ENCODE results near the gene GPX6. TPM values are rescaled to one million over a fixed set of nuclear protein-coding genes. Genes with fewer than 3 reads are reported as not detected.
A peak's percentile ranks its signal among the peaks of the same experiment; 100 is the strongest.

The GPX6 gene
- total and polyA plus RNA-seq, 2 of the 13 experiments (the other 11 are each of a cell fraction or from before 2014, with no cell fraction given), result not detected

- DNase-seq (ENCODE audit: low spot score) (peak; percentile 77), ATAC-seq (peak; percentile 86), FAIRE-seq (peak; percentile 72)
- H3K79me2 ChIP-seq (ENCODE audit: insufficient read depth, low read length), result no peaks in the 10 kb centered on the region
- 27% methylated on average over 25 of the region's 25 CpGs for WGBS (ENCODE audit: low lambda C conversion rate)
- H3K4me2 ChIP-seq (ENCODE audit: low read depth, low read length), result peak overlapping the region; percentile 90
- intact Hi-C loops (cut with micrococcal nuclease; ENCODE audit: unreplicated experiment) (no loop called here), in situ Hi-C loops (cut with HindIII; ENCODE audit: extremely low pct_ligation_motif_present, low pct_unique_long_range_greater_than_20kb) (no loop called here)
- peak overlapping the region; percentile 56 for H3K27ac ChIP-seq (ENCODE audit: extremely low read length, insufficient read depth, low read length)
- H2AFZ ChIP-seq (ENCODE audit: low read length), result peak overlapping the region; percentile 9
- CTCF ChIA-PET (ENCODE audit: low intra/inter-chr PET ratio, low total read pairs), result no interaction called here
- BruUV-seq (replicated peaks), result no TSS peak
- H4K20me1 ChIP-seq (ENCODE audit: insufficient read depth, low read length), result no peaks in the 10 kb centered on the region
- no peaks in the 10 kb centered on the region; a peak in 2 of 5 replicates for H3K27me3 ChIP-seq (ENCODE audit: control insufficient read depth in 1 of 2, insufficient read depth in 2 of 2, low read length in 2 of 2)
- peak overlapping the region; percentile 40 for H3K9ac ChIP-seq (ENCODE audit: insufficient read depth, low read depth, low read length)
- H3K36me3 ChIP-seq (replicated peaks in 1 of 2; ENCODE audit: control insufficient read depth in 1 of 2, insufficient read depth in 2 of 2, low read length in 2 of 2), result no peaks in the 10 kb centered on the region
- H3K9me3 ChIP-seq (ENCODE audit: low read length), result no peaks in the 10 kb centered on the region
- POLR2A ChIA-PET, result interaction anchor here (1.0 to 1.4 kb wide), 4 partner anchors 12 to 218 kb away, joined by 3 to 5 read pairs (median 4); partner anchors contain the start of gene ZSCAN31
- H3K4me3 ChIP-seq (replicated peaks in 1 of 3; ENCODE audit: insufficient read depth in 1 of 3, low read depth in 2 of 3, low read length in 3 of 3), result peak overlapping the region; percentile 44 to 64 (median 54)
- peaks cover 39% of the 10 kb centered on the region for H3K4me1 ChIP-seq (ENCODE audit: insufficient read depth, low read length)
- TF ChIP-seq SP4 (CRISPR knock-in tag; IDR thresholded peaks at IDR 0.05), result 0 out of 2 replicates have a peak, but pooled peaks have one; percentile 2
- peak; percentile 41; the same call in 1 of the 2 replicates for TF ChIP-seq YEATS4 (CRISPR knock-in tag; IDR thresholded peaks at IDR 0.05; ENCODE audit: borderline replicate concordance)
- no peak for TF ChIP-seq FOXA1 (IDR thresholded peaks at IDR 0.05)
- no peak for TF ChIP-seq FOXA1 (CRISPR knock-in tag; IDR thresholded peaks at IDR 0.05)
- peak; percentile 58 for TF ChIP-seq HNF4G (IDR thresholded peaks at IDR 0.05; ENCODE audit: borderline replicate concordance, low read depth, low read length)
- no peak for TF ChIP-seq HNF4G (CRISPR knock-in tag; IDR thresholded peaks at IDR 0.05; ENCODE audit: borderline replicate concordance, low read depth)
- TF ChIP-seq NFKBIZ (CRISPR knock-in tag; IDR thresholded peaks at IDR 0.05), result no peak
- TF ChIP-seq GZF1 (CRISPR knock-in tag; IDR thresholded peaks at IDR 0.05), result peak; percentile 42; the same call in 1 of the 2 replicates
- TF ChIP-seq ZNF501 (CRISPR knock-in tag; IDR thresholded peaks at IDR 0.05), result peak; percentile 29; the same call in 1 of the 2 replicates
- TF ChIP-seq NFE2L2 (IDR thresholded peaks at IDR 0.05; ENCODE audit: low read length), result no peak
- no peak for TF ChIP-seq E2F5 (CRISPR knock-in tag; conservative IDR thresholded peaks at IDR 0.05)
- TF ChIP-seq NCOA1 (CRISPR knock-in tag; IDR thresholded peaks at IDR 0.05), result no peak
- TF ChIP-seq HNRNPL (IDR thresholded peaks at IDR 0.05; ENCODE audit: low read depth, low read length), result no peak
- peak; percentile 49; the same call in 1 of the 2 replicates for TF ChIP-seq ZNF773 (CRISPR knock-in tag; IDR thresholded peaks at IDR 0.05; ENCODE audit: borderline replicate concordance)
- peak; percentile 60; the same call in 1 of the 2 replicates for TF ChIP-seq ZBTB38 (CRISPR knock-in tag; IDR thresholded peaks at IDR 0.05)
- peak; percentile 9; the same call in 1 of the 2 replicates for TF ChIP-seq ZNF292 (CRISPR knock-in tag; IDR thresholded peaks at IDR 0.05; ENCODE audit: borderline replicate concordance, low read depth)
- peak; percentile 59; the same call in 1 of the 2 replicates for TF ChIP-seq ZNF441 (CRISPR knock-in tag; IDR thresholded peaks at IDR 0.05; ENCODE audit: borderline replicate concordance)
- TF ChIP-seq YY1 (IDR thresholded peaks at IDR 0.05; ENCODE audit: insufficient read depth, insufficient replicate concordance, low read depth, low read length), result peak; percentile 38
- TF ChIP-seq ZNF564 (CRISPR knock-in tag; IDR thresholded peaks at IDR 0.05), result 0 out of 2 replicates have a peak, but pooled peaks have one; percentile 11
- TF ChIP-seq ZNF263 (CRISPR knock-in tag; IDR thresholded peaks at IDR 0.05), result peak; percentile 48; the same call in 1 of the 2 replicates
- TF ChIP-seq CHD2 (IDR thresholded peaks at IDR 0.05; ENCODE audit: low read depth, low read length), result no peak
- TF ChIP-seq, protein P1, sequence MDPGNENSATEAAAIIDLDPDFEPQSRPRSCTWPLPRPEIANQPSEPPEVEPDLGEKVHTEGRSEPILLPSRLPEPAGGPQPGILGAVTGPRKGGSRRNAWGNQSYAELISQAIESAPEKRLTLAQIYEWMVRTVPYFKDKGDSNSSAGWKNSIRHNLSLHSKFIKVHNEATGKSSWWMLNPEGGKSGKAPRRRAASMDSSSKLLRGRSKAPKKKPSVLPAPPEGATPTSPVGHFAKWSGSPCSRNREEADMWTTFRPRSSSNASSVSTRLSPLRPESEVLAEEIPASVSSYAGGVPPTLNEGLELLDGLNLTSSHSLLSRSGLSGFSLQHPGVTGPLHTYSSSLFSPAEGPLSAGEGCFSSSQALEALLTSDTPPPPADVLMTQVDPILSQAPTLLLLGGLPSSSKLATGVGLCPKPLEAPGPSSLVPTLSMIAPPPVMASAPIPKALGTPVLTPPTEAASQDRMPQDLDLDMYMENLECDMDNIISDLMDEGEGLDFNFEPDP (CRISPR knock-in tag; conservative IDR thresholded peaks at IDR 0.05), result 0 out of 2 replicates have a peak, but pooled peaks have one; percentile 80
- TF ChIP-seq ZMAT3 (CRISPR knock-in tag; conservative IDR thresholded peaks at IDR 0.05), result 0 out of 2 replicates have a peak, but pooled peaks have one; percentile 28
Observed at GRCh38 chr6:28553986-28554881, 38.6 kb upstream of the GPX6 start.
